WERI-Rb-1 (cell line): Measurements from ENCODE around the gene KLHL25.

Experiments used
- DNase-seq: peaks from one replicate; pipeline ENCODE4 v3.0.0-alpha.2; 2020
- H3K27ac ChIP-seq: fragments of 250-450 bp; sonication (Bioruptor Pico); 2 replicates; pipeline ENCODE4 v1.5.1; 2020; ENCODE audit warnings: mild to moderate bottlenecking, moderate library complexity
- H3K27me3 ChIP-seq: fragments of 250-450 bp; sonication (Bioruptor Pico); 2 replicates; pipeline ENCODE4 v1.5.1; 2021; ENCODE audit warnings: mild to moderate bottlenecking, low read depth, moderate library complexity; ENCODE audit not compliant: insufficient read depth, severe bottlenecking
- H3K36me3 ChIP-seq: fragments of 250-450 bp; sonication (Bioruptor Pico); 2 replicates; pipeline ENCODE4 v1.5.1; 2020; ENCODE audit warnings: mild to moderate bottlenecking, moderate library complexity
- H3K4me3 ChIP-seq: 2 replicates; pipeline ENCODE4 v1.5.1; 2011; ENCODE audit warnings: low read depth, mild to moderate bottlenecking, control low read depth, low read length
- H3K9me3 ChIP-seq: fragments of 250-450 bp; sonication (Bioruptor Pico); 2 replicates; pipeline ENCODE4 v1.5.1; 2021; ENCODE audit warnings: mild to moderate bottlenecking, moderate library complexity; ENCODE audit not compliant: severe bottlenecking
- CTCF ChIP-seq: IDR thresholded peaks from 2 replicates; pipeline ENCODE4 v1.5.1; 2011; ENCODE audit warnings: low read depth, mild to moderate bottlenecking, control low read depth, inconsistent platforms, low read length

The KLHL25 gene

DNA sequence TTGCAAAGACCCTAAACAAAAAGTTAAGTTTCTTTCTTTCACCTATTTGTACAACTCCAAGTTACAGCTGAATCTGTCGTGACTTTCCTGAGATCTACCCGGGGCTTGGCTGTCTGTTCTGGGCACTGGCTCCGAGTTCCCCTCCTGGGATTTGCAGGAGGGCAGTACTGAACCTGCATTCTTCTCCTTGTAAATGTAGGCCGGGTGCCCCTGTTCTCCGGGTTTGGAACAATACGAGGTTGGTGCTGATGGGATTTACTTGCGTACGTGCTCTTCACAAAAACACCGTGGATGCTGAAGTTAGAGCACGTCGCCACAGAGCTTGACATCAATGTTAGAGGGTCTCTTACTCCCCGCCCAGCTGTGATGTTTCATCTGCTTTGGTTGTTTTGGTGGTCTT is 48.1 kb downstream of the KLHL25 start:
- Histone ChIP-seq H3K27ac (no peak overlapping the region), H3K9me3 (no peaks in the 10 kb centered on the region), H3K4me3 (no peak overlapping the region), H3K27me3 (no peaks in the 10 kb centered on the region), H3K36me3 (peaks cover 77% of the 10 kb centered on the region)
- no peak for DNase-seq
- TF ChIP-seq CTCF = no peak

GRCh38 chr15:85745525-85746150 is 49.1 kb downstream of the KLHL25 start:
- TF ChIP-seq CTCF = no peak
- no peak overlapping the region for H3K27ac ChIP-seq
- H3K27me3 ChIP-seq = no peaks in the 10 kb centered on the region
- H3K9me3 ChIP-seq = no peaks in the 10 kb centered on the region
- DNase-seq = no peak
- peaks cover 85% of the 10 kb centered on the region for H3K36me3 ChIP-seq
- no peak overlapping the region for H3K4me3 ChIP-seq

DNA sequence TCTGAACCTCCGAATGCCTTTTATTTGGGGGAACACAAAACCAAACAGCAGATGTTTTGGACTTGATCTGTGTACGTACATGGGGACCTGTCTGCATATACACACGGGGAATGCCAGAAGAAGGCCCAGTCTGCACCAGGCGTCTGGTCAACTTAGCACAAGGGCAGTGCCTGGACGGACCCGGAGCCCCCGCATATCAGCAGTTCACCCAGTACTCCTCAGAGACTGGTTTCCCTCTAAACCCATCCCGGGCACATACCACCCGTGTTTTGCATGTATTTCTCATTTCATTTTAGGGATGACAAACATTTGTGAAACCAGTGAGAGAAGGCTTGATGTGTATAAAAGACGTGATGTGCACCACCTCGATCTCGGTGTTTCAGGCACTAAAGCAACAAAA is 49.7 kb downstream of the KLHL25 start:
- no peaks in the 10 kb centered on the region for H3K9me3 ChIP-seq
- no peak for TF ChIP-seq CTCF
- peaks cover 90% of the 10 kb centered on the region for H3K36me3 ChIP-seq

DNA sequence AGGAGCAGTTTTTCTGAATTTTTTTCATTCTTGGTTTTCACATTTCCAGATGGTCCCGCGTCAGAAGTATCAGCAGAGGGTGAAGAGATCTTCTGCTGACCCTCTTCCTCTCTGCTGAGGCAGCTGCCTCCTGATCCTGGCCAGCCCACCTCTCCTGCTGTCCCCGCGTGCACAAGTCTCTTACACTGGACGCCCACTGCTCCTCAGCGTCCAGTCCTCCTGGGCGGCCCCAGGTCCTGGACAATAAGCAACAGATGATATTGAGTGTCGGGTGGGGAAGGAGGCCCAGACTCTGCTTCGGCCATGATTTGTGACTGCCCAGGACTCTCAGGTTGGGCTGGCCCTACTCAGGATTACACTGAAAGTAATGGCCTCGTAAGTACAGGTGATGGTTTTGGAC is 50.1 kb downstream of the KLHL25 start:
- no peak overlapping the region for H3K27ac ChIP-seq
- no peak for TF ChIP-seq CTCF
- no peak for DNase-seq
- H3K27me3 ChIP-seq = no peaks in the 10 kb centered on the region
- H3K9me3 ChIP-seq = no peaks in the 10 kb centered on the region
- H3K36me3 ChIP-seq = peaks cover 94% of the 10 kb centered on the region
- H3K4me3 ChIP-seq = no peak overlapping the region

More for the DNA sequence above, 49.7 kb downstream of the KLHL25 start:
- Histone ChIP-seq H3K27ac (no peak overlapping the region), H3K27me3 (no peaks in the 10 kb centered on the region), H3K4me3 (no peak overlapping the region)
- no peak for DNase-seq

DNA sequence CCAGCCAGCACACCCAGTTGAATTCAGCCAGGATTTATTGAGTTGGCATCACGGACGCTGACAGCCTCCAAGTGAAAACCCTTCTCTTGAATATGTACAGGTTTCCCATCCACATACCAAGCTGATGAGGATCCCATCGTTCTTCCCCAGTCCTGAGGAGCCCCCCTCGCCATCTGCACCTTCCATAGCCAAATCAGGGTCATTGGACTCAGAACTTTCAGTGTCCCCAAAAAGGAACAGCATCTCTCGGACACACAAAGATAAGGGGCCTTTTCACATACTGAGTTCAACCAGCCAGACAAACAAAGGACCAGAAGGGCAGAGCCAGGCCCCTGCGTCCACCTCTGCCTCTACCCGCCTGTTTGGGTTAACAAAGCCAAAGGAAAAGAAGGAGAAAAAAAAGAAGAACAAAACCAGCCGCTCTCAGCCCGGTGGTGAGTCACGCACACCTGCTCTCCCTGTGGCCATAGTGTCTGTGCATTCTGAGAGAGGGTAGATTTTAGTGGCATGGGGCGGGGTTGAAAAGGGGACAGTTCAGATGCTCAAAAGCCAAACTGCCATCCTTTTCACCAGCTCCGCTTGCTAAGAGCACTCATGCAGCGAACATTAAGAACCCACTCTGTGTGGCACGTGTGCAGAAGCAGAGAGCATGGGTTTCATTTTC is 51.2 kb downstream of the KLHL25 start:
- DNase-seq = no peak
- Histone ChIP-seq H3K27ac (no peak overlapping the region), H3K4me3 (no peak overlapping the region), H3K9me3 (no peaks in the 10 kb centered on the region), H3K27me3 (no peaks in the 10 kb centered on the region), H3K36me3 (peaks cover 86% of the 10 kb centered on the region)
- TF ChIP-seq CTCF = no peak
